AG04449 (cell line): ENCODE measurements around the gene MRPL36.
A peak's percentile ranks its signal among the peaks of the same experiment; 100 is the strongest.

Experiments
- CTCF ChIA-PET: fragments of 350-600 bp; formaldehyde crosslinking; extraction: SDS; loops from one replicate; lab custom pipeline; 2021; ENCODE audit warnings: antibody characterized with exemption; lab: Yijun Ruan, JAX
- POLR2A ChIA-PET: fragments of 400-600, 350-600 bp; formaldehyde crosslinking; extraction: SDS; loops from one replicate; lab custom pipeline; 2020; ENCODE audit warnings: antibody characterized with exemption, inconsistent platforms; lab: Yijun Ruan, JAX
- DNase-seq: peaks from one replicate; pipeline ENCODE4 v3.0.0-alpha.2; 2010; ENCODE audit warnings: low read depth, low spot score
- H3K4me3 ChIP-seq: 2 replicates; pipeline ENCODE4 v1.5.1; 2011; ENCODE audit warnings: low read depth, mild to moderate bottlenecking, control low read depth, low read length
- TF ChIP-seq, protein P1 (sequence below): IDR thresholded peaks from one replicate; pipeline ENCODE4 v1.5.1; 2011; ENCODE audit warnings: mild to moderate bottlenecking, moderate library complexity, low read length, control low read depth, inconsistent platforms; ENCODE audit not compliant: insufficient read depth; ENCODE audit errors: missing control alignments

Gene MRPL36

DNA sequence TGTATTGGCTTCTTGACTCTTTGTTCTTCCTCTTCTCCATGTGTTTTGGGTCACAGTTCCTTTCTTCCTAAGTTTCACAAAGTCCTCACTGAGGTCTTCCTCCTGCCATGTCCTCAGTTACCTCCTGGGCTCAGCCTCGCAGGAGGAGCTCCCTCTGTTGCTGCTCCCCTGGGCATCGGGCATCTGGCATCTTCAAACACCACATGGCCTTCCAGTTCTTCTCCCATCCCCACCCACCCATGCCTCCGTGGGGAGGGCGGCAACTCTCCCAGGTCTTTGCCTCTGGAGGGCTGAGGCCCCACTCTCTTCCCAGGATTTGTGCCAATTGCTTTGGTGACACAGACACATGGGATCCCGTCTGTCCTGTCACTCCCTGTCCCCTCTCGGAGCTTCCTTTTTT lies 22.8 kb downstream of the MRPL36 start:
- H3K4me3 ChIP-seq: no peak overlapping the region
- TF ChIP-seq, protein P1, sequence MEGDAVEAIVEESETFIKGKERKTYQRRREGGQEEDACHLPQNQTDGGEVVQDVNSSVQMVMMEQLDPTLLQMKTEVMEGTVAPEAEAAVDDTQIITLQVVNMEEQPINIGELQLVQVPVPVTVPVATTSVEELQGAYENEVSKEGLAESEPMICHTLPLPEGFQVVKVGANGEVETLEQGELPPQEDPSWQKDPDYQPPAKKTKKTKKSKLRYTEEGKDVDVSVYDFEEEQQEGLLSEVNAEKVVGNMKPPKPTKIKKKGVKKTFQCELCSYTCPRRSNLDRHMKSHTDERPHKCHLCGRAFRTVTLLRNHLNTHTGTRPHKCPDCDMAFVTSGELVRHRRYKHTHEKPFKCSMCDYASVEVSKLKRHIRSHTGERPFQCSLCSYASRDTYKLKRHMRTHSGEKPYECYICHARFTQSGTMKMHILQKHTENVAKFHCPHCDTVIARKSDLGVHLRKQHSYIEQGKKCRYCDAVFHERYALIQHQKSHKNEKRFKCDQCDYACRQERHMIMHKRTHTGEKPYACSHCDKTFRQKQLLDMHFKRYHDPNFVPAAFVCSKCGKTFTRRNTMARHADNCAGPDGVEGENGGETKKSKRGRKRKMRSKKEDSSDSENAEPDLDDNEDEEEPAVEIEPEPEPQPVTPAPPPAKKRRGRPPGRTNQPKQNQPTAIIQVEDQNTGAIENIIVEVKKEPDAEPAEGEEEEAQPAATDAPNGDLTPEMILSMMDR: no peak
- POLR2A ChIA-PET: no interaction called here
- CTCF ChIA-PET: interaction anchor here (6.2 kb wide), 1 partner anchor 13 kb away, joined by 45 read pairs; no protein-coding TSS in a partner anchor
- DNase-seq: no peak

DNA sequence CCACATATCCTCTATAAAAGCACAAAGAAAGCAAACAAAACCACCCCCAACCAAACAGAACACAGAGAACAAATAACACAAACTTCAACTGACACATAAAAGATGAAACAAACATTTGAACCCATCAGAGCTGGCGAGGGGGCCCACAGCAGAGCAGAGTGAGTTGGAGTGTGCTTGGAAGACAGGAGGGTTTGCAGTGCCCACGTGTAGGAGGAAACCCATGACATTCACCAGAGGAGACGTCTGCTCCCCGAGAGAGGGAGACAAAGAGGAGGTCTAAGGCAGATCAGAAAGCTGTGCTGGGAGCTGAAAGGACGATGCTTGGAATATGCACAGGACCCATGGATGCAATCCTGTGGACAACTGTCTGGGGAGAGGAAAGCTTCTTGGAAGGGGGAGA lies 27.0 kb downstream of the MRPL36 start:
- H3K4me3 ChIP-seq: no peak overlapping the region
- CTCF ChIA-PET: interaction anchor here (0.6 to 6.2 kb wide), 11 partner anchors 9 to 277 kb away, joined by 3 to 45 read pairs (median 4); partner anchors contain the start of gene MRPL36
- DNase-seq: peak; percentile 10
- TF ChIP-seq, protein P1: peak; percentile 68
- POLR2A ChIA-PET: no interaction called here

DNA sequence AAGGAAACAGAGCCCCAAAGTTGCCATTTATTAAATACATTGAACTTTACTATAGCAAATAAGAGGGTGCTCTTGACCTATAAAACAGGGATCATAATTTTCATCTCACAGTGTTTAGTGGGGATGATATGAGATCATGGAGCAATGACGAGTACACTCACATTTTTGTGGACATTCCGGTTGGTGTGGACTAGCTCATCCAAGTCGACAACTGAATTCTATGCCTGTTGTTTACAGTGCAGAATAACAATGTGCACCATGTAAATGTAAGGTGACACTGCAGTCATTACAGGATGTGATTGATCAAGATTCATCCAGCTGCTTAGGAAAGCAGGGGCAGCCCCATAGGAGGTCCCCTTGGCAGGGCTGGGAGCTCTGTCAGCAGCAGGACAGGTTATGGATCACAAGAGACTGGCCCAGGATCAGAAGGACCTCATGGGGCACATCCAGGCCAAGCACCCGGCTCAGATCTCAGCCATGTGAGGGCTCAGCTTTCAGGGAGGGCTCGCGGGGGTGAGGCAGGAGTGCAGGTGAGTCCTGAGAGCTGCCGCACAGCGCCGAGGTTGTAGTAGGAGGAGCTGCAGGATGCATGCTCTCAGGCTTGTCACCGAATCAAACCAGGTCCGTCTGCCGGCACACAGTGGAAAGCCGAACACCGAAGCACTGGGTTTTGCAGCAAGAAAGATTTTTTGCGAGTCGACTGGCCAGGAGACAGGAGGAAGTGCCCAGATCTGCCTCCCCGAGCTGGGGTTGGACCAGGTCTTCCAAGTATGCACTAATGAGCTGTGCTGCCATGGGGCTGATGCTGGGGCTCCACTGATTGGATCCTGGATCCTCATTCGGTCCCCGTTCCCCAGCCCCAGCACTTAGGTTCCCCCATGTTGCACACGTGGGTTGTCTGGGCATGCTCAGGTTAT lies 28.2 kb downstream of the MRPL36 start:
- CTCF ChIA-PET: interaction anchor here (0.9 to 6.2 kb wide), 4 partner anchors 7 to 268 kb away, joined by 3 to 45 read pairs (median 5); partner anchors contain the start of gene MRPL36

DNA sequence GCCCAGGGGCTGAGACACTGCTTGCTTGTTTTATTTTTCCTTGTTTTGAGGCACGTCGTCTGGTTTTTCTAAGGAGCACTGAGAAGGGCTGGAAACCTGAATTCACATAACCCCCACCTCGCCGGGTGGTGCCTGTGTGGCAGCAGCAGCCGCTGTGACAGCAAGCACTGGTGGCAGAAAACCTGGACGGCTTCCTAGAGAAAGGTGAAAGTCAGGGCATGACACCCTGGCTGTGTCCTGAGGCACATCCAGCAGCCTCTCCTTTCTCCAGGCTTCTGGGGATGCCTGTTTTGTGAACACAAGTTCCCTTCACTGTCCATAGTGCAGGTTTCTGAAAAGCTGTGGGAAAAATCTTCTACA lies 29.2 kb downstream of the MRPL36 start:
- no peak for DNase-seq
- no peak overlapping the region for H3K4me3 ChIP-seq
- TF ChIP-seq, protein P1: no peak
- ChIA-PET POLR2A (no interaction called here), CTCF (no interaction called here)

More for the DNA sequence above, 28.2 kb downstream of the MRPL36 start:
- POLR2A ChIA-PET: no interaction called here
- TF ChIP-seq, protein P1: no peak
- H3K4me3 ChIP-seq: no peak overlapping the region
- DNase-seq: no peak

DNA sequence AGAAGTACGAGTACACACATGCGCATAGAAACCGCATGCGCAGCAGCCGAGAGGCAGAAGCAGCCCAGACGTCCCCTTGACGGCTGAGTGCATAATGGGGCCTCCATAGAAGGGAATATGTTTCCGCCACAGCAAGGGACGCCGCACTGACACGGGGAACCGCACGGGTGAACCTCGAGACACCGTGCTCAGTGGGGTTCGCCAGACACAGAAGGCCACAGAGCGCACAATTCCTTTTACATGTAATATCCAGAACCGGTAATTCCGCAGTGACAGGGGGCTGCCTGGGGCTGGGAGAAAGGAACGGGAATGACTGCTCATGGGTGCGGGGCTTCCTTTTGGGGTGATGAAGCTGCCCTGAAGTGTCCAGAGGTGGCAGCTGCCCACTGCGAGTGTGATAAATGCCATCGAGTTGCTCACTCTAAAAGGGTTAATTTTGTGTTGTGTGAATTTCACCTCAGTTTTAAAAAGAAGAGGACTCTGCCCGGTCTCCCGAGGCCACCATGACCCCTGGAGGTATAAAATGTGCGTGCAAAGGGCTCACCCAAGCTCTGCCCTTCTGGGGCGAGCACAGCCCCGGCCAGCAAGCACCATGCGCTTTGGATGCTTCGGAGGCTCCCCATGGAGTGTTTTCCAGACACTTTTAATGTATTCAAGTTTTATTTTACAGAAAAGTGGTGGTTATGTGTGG lies 29.7 kb downstream of the MRPL36 start:
- H3K4me3 ChIP-seq: no peak overlapping the region
- TF ChIP-seq, protein P1: no peak
- CTCF ChIA-PET: no interaction called here
- POLR2A ChIA-PET: no interaction called here
- no peak for DNase-seq
